ENCODE measurements around the gene RGL1.
A peak's percentile ranks its signal among the peaks of the same experiment; 100 is the strongest.

RGL1 gene

GRCh38 chr1:183870351-183871077 lies 65.6 kb downstream of the RGL1 start:
- no peak for DNase-seq

- peak; percentile 75 for DNase-seq
Observed at GRCh38 chr1:183871142-183871541, 66.2 kb downstream of the RGL1 start.

- no peak for DNase-seq
Observed at GRCh38 chr1:183871601-183872000, 66.7 kb downstream of the RGL1 start.

GRCh38 chr1:183872403-183872802 lies 67.5 kb downstream of the RGL1 start:
- DNase-seq: no peak

- no peak for DNase-seq
Observed at GRCh38 chr1:183873642-183874041, 68.7 kb downstream of the RGL1 start.

- no peak for DNase-seq
Observed at GRCh38 chr1:183876309-183876708, 71.4 kb downstream of the RGL1 start.

- no peak for DNase-seq
Observed at GRCh38 chr1:183877053-183877720, 72.3 kb downstream of the RGL1 start.

- no peak for DNase-seq
Observed at GRCh38 chr1:183879494-183879893, 74.6 kb downstream of the RGL1 start.

GRCh38 chr1:183879966-183880365 lies 75.0 kb downstream of the RGL1 start:
- no peak for DNase-seq

- DNase-seq: no peak
Observed at GRCh38 chr1:183880531-183881243, 75.8 kb downstream of the RGL1 start.

GRCh38 chr1:183881387-183882131 lies 76.6 kb downstream of the RGL1 start:
- DNase-seq: peak; percentile 13

GRCh38 chr1:183882335-183883167 lies 77.6 kb downstream of the RGL1 start:
- DNase-seq: no peak

- DNase-seq: no peak
Observed at GRCh38 chr1:183883623-183884022, 78.7 kb downstream of the RGL1 start.

- DNase-seq: no peak
Observed at GRCh38 chr1:183884526-183884925, 79.6 kb downstream of the RGL1 start.

- no peak for DNase-seq
Observed at GRCh38 chr1:183885142-183885735, 80.3 kb downstream of the RGL1 start.

- DNase-seq: no peak
Observed at GRCh38 chr1:183886083-183886828, 81.3 kb downstream of the RGL1 start.

GRCh38 chr1:183886853-183887252 lies 81.9 kb downstream of the RGL1 start:
- no peak for DNase-seq

- no peak for DNase-seq
Observed at GRCh38 chr1:183887826-183888819, 83.2 kb downstream of the RGL1 start.

- DNase-seq: no peak
Observed at GRCh38 chr1:183889095-183889494, 84.2 kb downstream of the RGL1 start.
